Nephron progenitor cell (in vitro differentiated cells): ENCODE measurements around the gene SYNPR.

Experiments
- DNase-seq: peaks from one replicate; pipeline ENCODE4 v3.0.0; 2021
- H3K27ac Mint-ChIP-seq: 2 replicates; pipeline ENCODE4 v1.8.0; 2021; ENCODE audit warnings: mild to moderate bottlenecking, moderate library complexity, mixed read lengths
- H3K27me3 Mint-ChIP-seq: 2 replicates; pipeline ENCODE4 v1.8.0; 2021; ENCODE audit warnings: mild to moderate bottlenecking, low read depth, mixed read lengths; ENCODE audit not compliant: poor library complexity
- H3K36me3 Mint-ChIP-seq: 2 replicates; pipeline ENCODE4 v1.8.0; 2021; ENCODE audit warnings: low read depth, mixed read lengths
- H3K4me1 Mint-ChIP-seq: 2 replicates; pipeline ENCODE4 v1.8.0; 2021; ENCODE audit warnings: mixed read lengths
- H3K4me3 Mint-ChIP-seq: 2 replicates; pipeline ENCODE4 v1.8.0; 2021; ENCODE audit warnings: mild to moderate bottlenecking, moderate library complexity, mixed read lengths
- H3K9me3 Mint-ChIP-seq: 2 replicates; pipeline ENCODE4 v1.8.0; 2021; ENCODE audit warnings: mild to moderate bottlenecking, moderate library complexity, mixed read lengths
- CTCF ChIP-seq: fragments of 200-600 bp; sonication (generic); IDR thresholded peaks from 2 replicates; pipeline ENCODE4 v1.5.0; 2021; ENCODE audit warnings: antibody characterized with exemption

SYNPR gene

GRCh38 chr3:63556401-63556800 is 278.3 kb downstream of the SYNPR start:
- H3K9me3 Mint-ChIP-seq, result no peaks in the 10 kb centered on the region
- no peaks in the 10 kb centered on the region for H3K4me1 Mint-ChIP-seq
- no peak overlapping the region for H3K27ac Mint-ChIP-seq
- H3K36me3 Mint-ChIP-seq, result no peaks in the 10 kb centered on the region
- H3K27me3 Mint-ChIP-seq, result peaks cover 3% of the 10 kb centered on the region
- DNase-seq, result no peak
- no peak for TF ChIP-seq CTCF
- H3K4me3 Mint-ChIP-seq, result no peak overlapping the region

- Mint-ChIP-seq H3K4me3 (no peak overlapping the region), H3K9me3 (no peaks in the 10 kb centered on the region), H3K36me3 (no peaks in the 10 kb centered on the region), H3K27me3 (no peaks in the 10 kb centered on the region), H3K27ac (no peak overlapping the region), H3K4me1 (no peaks in the 10 kb centered on the region)
- TF ChIP-seq CTCF, result no peak
- no peak for DNase-seq
Measured at GRCh38 chr3:63557912-63558311, 279.8 kb downstream of the SYNPR start.

- no peak for DNase-seq
- no peaks in the 10 kb centered on the region for H3K4me1 Mint-ChIP-seq
Measured at GRCh38 chr3:63559884-63560283, 281.8 kb downstream of the SYNPR start.

GRCh38 chr3:63561879-63562278 is 283.8 kb downstream of the SYNPR start:
- Mint-ChIP-seq H3K27ac (no peak overlapping the region), H3K4me1 (no peaks in the 10 kb centered on the region), H3K36me3 (no peaks in the 10 kb centered on the region), H3K4me3 (no peak overlapping the region), H3K27me3 (peaks cover 3% of the 10 kb centered on the region), H3K9me3 (no peaks in the 10 kb centered on the region)
- no peak for TF ChIP-seq CTCF
- DNase-seq, result no peak

More at GRCh38 chr3:63559884-63560283, 281.8 kb downstream of the SYNPR start:
- TF ChIP-seq CTCF, result no peak
- H3K36me3 Mint-ChIP-seq, result no peaks in the 10 kb centered on the region
- no peak overlapping the region for H3K4me3 Mint-ChIP-seq
- H3K27ac Mint-ChIP-seq, result no peak overlapping the region
- no peaks in the 10 kb centered on the region for H3K9me3 Mint-ChIP-seq
- H3K27me3 Mint-ChIP-seq, result peaks cover 3% of the 10 kb centered on the region

- TF ChIP-seq CTCF, result no peak
- Mint-ChIP-seq H3K4me1 (no peaks in the 10 kb centered on the region), H3K9me3 (no peaks in the 10 kb centered on the region), H3K36me3 (no peaks in the 10 kb centered on the region), H3K27me3 (peaks cover 3% of the 10 kb centered on the region), H3K27ac (no peak overlapping the region), H3K4me3 (no peak overlapping the region)
- DNase-seq, result no peak
Measured at GRCh38 chr3:63562323-63562722, 284.2 kb downstream of the SYNPR start.

- H3K27me3 Mint-ChIP-seq, result peaks cover 3% of the 10 kb centered on the region
- TF ChIP-seq CTCF, result no peak
Measured at GRCh38 chr3:63563572-63563971, 285.5 kb downstream of the SYNPR start.

More at GRCh38 chr3:63563572-63563971, 285.5 kb downstream of the SYNPR start:
- Mint-ChIP-seq H3K27ac (no peak overlapping the region), H3K36me3 (no peaks in the 10 kb centered on the region), H3K4me1 (no peaks in the 10 kb centered on the region), H3K9me3 (no peaks in the 10 kb centered on the region), H3K4me3 (no peak overlapping the region)
- DNase-seq, result no peak
